Endothelial cell of umbilical vein (primary cell): ENCODE data around the gene AUTS2. TPM values are rescaled to one million over a fixed set of nuclear protein-coding genes. Genes with fewer than 3 reads are reported as not detected.

Source experiments
- BruUV-seq: library from RNA; stranded (reverse); fragments of 400-500 nt; replicated peaks from 2 replicates; lab custom pipeline; 2021; lab: Mats Ljungman, UMichigan
- CTCF ChIA-PET: fragments of 300-600, 350-600 bp; sonication (Branson Sonifier 250); formaldehyde crosslinking; loops from one replicate; lab custom pipeline; 2021; ENCODE audit warnings: antibody characterized with exemption, inconsistent platforms; lab: Charles Lee
- POLR2A ChIA-PET: fragments of 300-600, 350-600 bp; sonication (Branson Sonifier 250); formaldehyde crosslinking; loops from one replicate; lab custom pipeline; 2021; ENCODE audit warnings: antibody characterized with exemption, inconsistent platforms; lab: Charles Lee
- DNase-seq: peaks from one replicate; pipeline ENCODE4 v3.0.0-alpha.2; 2011; ENCODE audit warnings: low read depth, low spot score
- FAIRE-seq: peaks from 2 replicates; lab custom pipeline; 2011; peaks lifted over from hg19 to GRCh38; lab: Jason Lieb, UNC
- H2AFZ ChIP-seq: 2 replicates; pipeline ENCODE4 v1.6.0; 2012; ENCODE audit warnings: low read depth, low read length, control low read depth, inconsistent platforms
- H3K27ac ChIP-seq: 2 replicates; pipeline ENCODE4 v1.5.1; 2011; ENCODE audit warnings: low read depth, mild to moderate bottlenecking, control low read depth, low read length, moderate library complexity; ENCODE audit not compliant: insufficient read depth
- H3K27me3 ChIP-seq, 2 experiments: 2 replicates each; pipeline versions ENCODE4 v1.6.0 to v1.6.1; 2011; ENCODE audit warnings: low read length in 2 of 2, mixed read lengths in 1 of 2; ENCODE audit not compliant: control insufficient read depth in 2 of 2, insufficient read depth in 2 of 2
- H3K36me3 ChIP-seq, 2 experiments: 2 replicates in 1 of 2; 3 replicates in 1 of 2; pipeline ENCODE4 v1.5.1; 2011; ENCODE audit warnings: low read length in 2 of 2, mild to moderate bottlenecking in 1 of 2, moderate library complexity in 1 of 2; ENCODE audit not compliant: control insufficient read depth in 2 of 2, insufficient read depth in 2 of 2; ENCODE audit errors: extremely low read depth in 1 of 2
- H3K4me1 ChIP-seq: 3 replicates; pipeline ENCODE4 v1.5.1; 2011; ENCODE audit warnings: mild to moderate bottlenecking, low read length; ENCODE audit not compliant: control insufficient read depth, insufficient read depth; ENCODE audit errors: extremely low read depth
- H3K4me2 ChIP-seq: 2 replicates; pipeline ENCODE4 v1.6.1; 2011; ENCODE audit warnings: low read length, control low read depth, mixed read lengths; ENCODE audit not compliant: insufficient read depth
- H3K4me3 ChIP-seq, 3 experiments: fragments of 200-600 bp in 1 of 3; sonication (generic), shearing (Covaris generic) in 1 of 3; replicated peaks in 1 of 3; 2 replicates each; pipeline ENCODE4 v1.5.1; 2011 to 2016; ENCODE audit warnings: control low read depth in 3 of 3, low read length in 3 of 3, mild to moderate bottlenecking in 2 of 3, inconsistent platforms in 1 of 3, low read depth in 1 of 3, moderate library complexity in 1 of 3; ENCODE audit not compliant: insufficient read depth in 1 of 3
- H3K79me2 ChIP-seq: 2 replicates; pipeline ENCODE4 v1.6.0; 2012; ENCODE audit warnings: low read length, inconsistent platforms; ENCODE audit not compliant: control insufficient read depth, insufficient read depth
- H3K9ac ChIP-seq: replicated peaks from 2 replicates; pipeline ENCODE3; 2011; ENCODE audit warnings: low read length, control low read depth; ENCODE audit not compliant: insufficient read depth; ENCODE audit errors: extremely low read depth
- H3K9me1 ChIP-seq: replicated peaks from 3 replicates; pipeline ENCODE4 v1.6.0; 2011; ENCODE audit warnings: mild to moderate bottlenecking, low read length; ENCODE audit not compliant: control insufficient read depth, insufficient read depth; ENCODE audit errors: extremely low read depth
- H3K9me3 ChIP-seq: replicated peaks from 2 replicates; pipeline ENCODE4 v1.5.1; 2012; ENCODE audit warnings: low read length, inconsistent platforms; ENCODE audit not compliant: control insufficient read depth, insufficient read depth
- H4K20me1 ChIP-seq: replicated peaks from 2 replicates; pipeline ENCODE3; 2011; ENCODE audit warnings: mild to moderate bottlenecking, low read length; ENCODE audit not compliant: control insufficient read depth, insufficient read depth; ENCODE audit errors: extremely low read depth
- EZH2 ChIP-seq: IDR thresholded peaks from 2 replicates; pipeline ENCODE4 v1.6.1; 2012; ENCODE audit warnings: borderline replicate concordance, low read depth, mild to moderate bottlenecking, moderate library complexity, low read length, inconsistent platforms; ENCODE audit not compliant: severe bottlenecking
- FOS ChIP-seq: IDR thresholded peaks from 2 replicates; pipeline ENCODE4 v1.6.1; 2011; ENCODE audit warnings: mild to moderate bottlenecking, low read length, moderate library complexity, borderline replicate concordance; ENCODE audit not compliant: insufficient read depth
- JUN ChIP-seq: IDR thresholded peaks from 2 replicates; pipeline ENCODE4 v1.6.1; 2011; ENCODE audit warnings: borderline replicate concordance, low read depth; ENCODE audit not compliant: insufficient read length, insufficient read depth
- POLR2A ChIP-seq: IDR thresholded peaks from 2 replicates; pipeline ENCODE4 v1.6.1; 2012; ENCODE audit warnings: low read depth, mild to moderate bottlenecking, control low read depth, low read length
- POLR2AphosphoS5 ChIP-seq: IDR thresholded peaks from 2 replicates; pipeline ENCODE4 v1.6.1; 2012; ENCODE audit warnings: low read depth, mild to moderate bottlenecking, control low read depth, low read length, moderate library complexity; ENCODE audit not compliant: insufficient read depth
- dilution Hi-C: fragments of 300-500 bp; cut with MboI; formaldehyde crosslinking; loops from one replicate; pipeline ENCODE4 v1.15.0; 2019; ENCODE audit warnings: low sequenced_read_pairs; ENCODE audit not compliant: extremely low pct_ligation_motif_present
- intact Hi-C: fragments of 100-400 bp; cut with micrococcal nuclease; formaldehyde crosslinking; loops from one replicate; pipeline ENCODE4 v1.10.0; 2022
- polyA plus RNA-seq, 4 experiments: library from polyadenylated mRNA; depleted of rRNA in 3 of 4; stranded (reverse) in 3 of 4; unstranded in 1 of 4; fragments of >200 nt; gene quantifications; 2 replicates each; pipeline versions ENCODE4 v1.2.1 to v1.2.3, GENCODE V29; 2011 to 2012; ENCODE audit warnings: missing spikeins in 1 of 4
- total RNA-seq: library from RNA; stranded (reverse); gene quantifications from 2 replicates; pipeline ENCODE4 v1.2.3, GENCODE V29; 2021
- TF ChIP-seq, protein P1 (sequence below), 2 donors: IDR thresholded peaks; 1 replicate in 1 of 2; 2 replicates in 1 of 2; pipeline ENCODE4 v1.5.1; 2011; ENCODE audit warnings: low read length in 2 of 2, mild to moderate bottlenecking in 2 of 2, moderate library complexity in 2 of 2, control low read depth in 1 of 2, inconsistent platforms in 1 of 2, low read depth in 1 of 2; ENCODE audit not compliant: insufficient read depth in 1 of 2; ENCODE audit errors: extremely low read depth in 1 of 2
- TF ChIP-seq, protein P2 (sequence below): IDR thresholded peaks from 2 replicates; pipeline ENCODE4 v1.6.1; 2011; ENCODE audit not compliant: insufficient read depth, insufficient read length

AUTS2 gene
- total and polyA plus RNA-seq, 2 donors (not counting 3 experiments of a cell fraction or from before 2014, with no cell fraction given), result 0.59 to 8.0 TPM

GRCh38 chr7:70356085-70356786 is 758.0 kb downstream of the AUTS2 start:
- POLR2A ChIA-PET, result no interaction called here
- H3K27me3 ChIP-seq, result no peaks in the 10 kb centered on the region
- no peaks in the 10 kb centered on the region for H4K20me1 ChIP-seq
- no peaks in the 10 kb centered on the region for H3K79me2 ChIP-seq
- no peaks in the 10 kb centered on the region for H3K36me3 ChIP-seq
- no peaks in the 10 kb centered on the region for H3K9me3 ChIP-seq
- H3K27ac ChIP-seq, result no peak overlapping the region
- TF ChIP-seq, protein P1, sequence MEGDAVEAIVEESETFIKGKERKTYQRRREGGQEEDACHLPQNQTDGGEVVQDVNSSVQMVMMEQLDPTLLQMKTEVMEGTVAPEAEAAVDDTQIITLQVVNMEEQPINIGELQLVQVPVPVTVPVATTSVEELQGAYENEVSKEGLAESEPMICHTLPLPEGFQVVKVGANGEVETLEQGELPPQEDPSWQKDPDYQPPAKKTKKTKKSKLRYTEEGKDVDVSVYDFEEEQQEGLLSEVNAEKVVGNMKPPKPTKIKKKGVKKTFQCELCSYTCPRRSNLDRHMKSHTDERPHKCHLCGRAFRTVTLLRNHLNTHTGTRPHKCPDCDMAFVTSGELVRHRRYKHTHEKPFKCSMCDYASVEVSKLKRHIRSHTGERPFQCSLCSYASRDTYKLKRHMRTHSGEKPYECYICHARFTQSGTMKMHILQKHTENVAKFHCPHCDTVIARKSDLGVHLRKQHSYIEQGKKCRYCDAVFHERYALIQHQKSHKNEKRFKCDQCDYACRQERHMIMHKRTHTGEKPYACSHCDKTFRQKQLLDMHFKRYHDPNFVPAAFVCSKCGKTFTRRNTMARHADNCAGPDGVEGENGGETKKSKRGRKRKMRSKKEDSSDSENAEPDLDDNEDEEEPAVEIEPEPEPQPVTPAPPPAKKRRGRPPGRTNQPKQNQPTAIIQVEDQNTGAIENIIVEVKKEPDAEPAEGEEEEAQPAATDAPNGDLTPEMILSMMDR (IDR thresholded peaks at IDR 0.05; ENCODE audit: extremely low read depth in 1 of 2, insufficient read depth in 1 of 2, low read depth in 1 of 2, low read length in 2 of 2), result no peak
- TF ChIP-seq POLR2A (no peak), FOS (no peak), EZH2 (no peak), POLR2AphosphoS5 (no peak), JUN (no peak)
- TF ChIP-seq, protein P2, sequence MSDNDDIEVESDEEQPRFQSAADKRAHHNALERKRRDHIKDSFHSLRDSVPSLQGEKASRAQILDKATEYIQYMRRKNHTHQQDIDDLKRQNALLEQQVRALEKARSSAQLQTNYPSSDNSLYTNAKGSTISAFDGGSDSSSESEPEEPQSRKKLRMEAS, result no peak
- H3K4me3 ChIP-seq, result no peak overlapping the region
- no peak for FAIRE-seq
- CTCF ChIA-PET, result no interaction called here
- no peak overlapping the region for H2AFZ ChIP-seq
- no peaks in the 10 kb centered on the region for H3K4me1 ChIP-seq
- H3K9ac ChIP-seq, result no peak overlapping the region
- DNase-seq, result no peak
- intact Hi-C loops, result no loop called here
- H3K4me2 ChIP-seq, result no peak overlapping the region
- BruUV-seq, result no TSS peak
- dilution Hi-C loops, result no loop called here
- no peaks in the 10 kb centered on the region for H3K9me1 ChIP-seq
